HepG2 (cell line): Measurements from ENCODE around the gene RPL18. TPM values are rescaled to one million over a fixed set of nuclear protein-coding genes. Genes with fewer than 3 reads are reported as not detected.

Experiments
- ATF7-NPFF ChIP-seq: sonication (generic); formaldehyde crosslinking; IDR thresholded peaks from 2 replicates; pipeline ENCODE4 v1.8.1; 2023; ENCODE audit warnings: mild to moderate bottlenecking, low read depth, missing genetic modification reagents, moderate library complexity
- FLYWCH1 ChIP-seq: sonication (generic); formaldehyde crosslinking; IDR thresholded peaks from 2 replicates; pipeline ENCODE4 v1.8.1; 2023; ENCODE audit warnings: mild to moderate bottlenecking, missing genetic modification reagents
- HNRNPLL ChIP-seq: fragments of 200-400 bp; formaldehyde crosslinking; IDR thresholded peaks from 2 replicates; pipeline ENCODE4 v1.6.1; 2017; ENCODE audit warnings: mild to moderate bottlenecking, low read depth, low read length; ENCODE audit not compliant: poor library complexity, severe bottlenecking
- KAT7 ChIP-seq: IDR thresholded peaks from 2 replicates; pipeline ENCODE4 v1.6.1; 2018; ENCODE audit warnings: borderline replicate concordance, missing compliant biosample characterization
- KDM6A ChIP-seq: IDR thresholded peaks from 2 replicates; pipeline ENCODE4 v1.6.1; 2016; ENCODE audit warnings: low read depth
- NAIF1 ChIP-seq: sonication (generic); formaldehyde crosslinking; IDR thresholded peaks from 2 replicates; pipeline ENCODE4 v1.5.0; 2020; ENCODE audit warnings: mild to moderate bottlenecking, missing genetic modification reagents, borderline replicate concordance
- PRPF4 ChIP-seq: fragments of 200-400 bp; formaldehyde crosslinking; IDR thresholded peaks from 2 replicates; pipeline ENCODE4 v1.6.1; 2016; ENCODE audit warnings: low read length, low read depth; ENCODE audit not compliant: poor library complexity, severe bottlenecking
- SOX13 ChIP-seq, 3 experiments: fragments of 450-650 bp in 1 of 3; sonication (generic) in 1 of 3; formaldehyde crosslinking in 1 of 3; IDR thresholded peaks in 2 of 3; conservative IDR thresholded peaks in 1 of 3; 2 replicates each; pipeline versions ENCODE4 v1.5.0 to v1.6.1; 2016 to 2020; ENCODE audit warnings: antibody characterized with exemption in 1 of 3, mild to moderate bottlenecking in 1 of 3, missing compliant biosample characterization in 1 of 3, missing genetic modification reagents in 1 of 3, moderate library complexity in 1 of 3
- SP2 ChIP-seq: sonication (generic); formaldehyde crosslinking; IDR thresholded peaks from 2 replicates; pipeline ENCODE4 v1.5.1; 2020; ENCODE audit warnings: mild to moderate bottlenecking, missing genetic modification reagents
- TCF12 ChIP-seq, 2 experiments: fragments of 450-650 bp in 1 of 2; sonication (generic) in 1 of 2; formaldehyde crosslinking in 1 of 2; IDR thresholded peaks; 2 replicates each; pipeline versions ENCODE4 v1.6.1 to v1.8.0; 2017 to 2022; ENCODE audit warnings: antibody characterized with exemption in 1 of 2, mild to moderate bottlenecking in 1 of 2, missing genetic modification reagents in 1 of 2, moderate library complexity in 1 of 2
- TP53 ChIP-seq: sonication (generic); formaldehyde crosslinking; conservative IDR thresholded peaks from 2 replicates; pipeline ENCODE4 v1.4.0; 2020; ENCODE audit warnings: missing genetic modification reagents
- ZFP36 ChIP-seq: fragments of 150-350 bp; IDR thresholded peaks from 2 replicates; pipeline ENCODE4 v1.6.1; 2018; ENCODE audit warnings: borderline replicate concordance, low read length, low read depth; ENCODE audit not compliant: partially characterized antibody
- ZFP37 ChIP-seq: sonication (generic); formaldehyde crosslinking; IDR thresholded peaks from 2 replicates; pipeline ENCODE4 v1.4.0; 2020; ENCODE audit warnings: missing genetic modification reagents, borderline replicate concordance
- ZNF180 ChIP-seq: sonication (generic); formaldehyde crosslinking; IDR thresholded peaks from 2 replicates; pipeline ENCODE4 v1.4.0; 2020; ENCODE audit warnings: low read depth, missing genetic modification reagents, borderline replicate concordance
- ZNF251 ChIP-seq: sonication (generic); formaldehyde crosslinking; IDR thresholded peaks from 2 replicates; pipeline ENCODE4 v1.9.0; 2021; ENCODE audit warnings: mild to moderate bottlenecking, missing genetic modification reagents
- ZNF33A ChIP-seq: sonication (generic); formaldehyde crosslinking; IDR thresholded peaks from 2 replicates; pipeline ENCODE4 v1.5.1; 2020; ENCODE audit warnings: missing genetic modification reagents, mild to moderate bottlenecking, moderate library complexity, borderline replicate concordance
- ZNF468 ChIP-seq: sonication (generic); formaldehyde crosslinking; IDR thresholded peaks from 2 replicates; pipeline ENCODE4 v1.8.0; 2022; ENCODE audit warnings: mild to moderate bottlenecking, moderate library complexity, missing genetic modification reagents
- ZNF510 ChIP-seq: sonication (generic); formaldehyde crosslinking; IDR thresholded peaks from 2 replicates; pipeline ENCODE4 v1.4.0; 2020; ENCODE audit warnings: low read depth, mild to moderate bottlenecking, missing genetic modification reagents
- ZNF652 ChIP-seq: IDR thresholded peaks from 2 replicates; pipeline ENCODE4 v1.6.1; 2016; ENCODE audit warnings: low read depth, borderline replicate concordance
- ZNF747 ChIP-seq: sonication (generic); formaldehyde crosslinking; IDR thresholded peaks from 2 replicates; pipeline ENCODE4 v1.8.1; 2023; ENCODE audit warnings: missing genetic modification reagents, mild to moderate bottlenecking, borderline replicate concordance
- polyA plus RNA-seq, 8 experiments: library from polyadenylated mRNA; depleted of rRNA in 3 of 8; stranded (reverse) in 7 of 8; unstranded in 1 of 8; fragments of >200 nt; fragmentation: Illumina TruSeq in 4 of 8; extraction: Trizol in 4 of 8; gene quantifications; 2 replicates each; pipeline versions ENCODE4 v1.2.1 to v1.2.3, GENCODE V29; 2011 to 2016; ENCODE audit warnings: low read depth in 4 of 8, missing spikeins in 1 of 8, mixed read lengths in 1 of 8; ENCODE audit not compliant: insufficient read depth in 1 of 8
- total RNA-seq, 5 experiments: library from RNA; depleted of rRNA; stranded (reverse); fragments of >200 nt; fragmentation: Illumina TruSeq; extraction: Trizol; gene quantifications; 2 replicates each; pipeline ENCODE4 v1.2.3, GENCODE V29; 2016; ENCODE audit warnings: low read depth in 1 of 5
- TF ChIP-seq, protein P1 (sequence below): sonication (generic); formaldehyde crosslinking; IDR thresholded peaks from 2 replicates; pipeline ENCODE4 v1.5.0; 2020; ENCODE audit warnings: missing genetic modification reagents, mild to moderate bottlenecking, borderline replicate concordance
- TF ChIP-seq, protein P2 (sequence below): sonication (generic); formaldehyde crosslinking; conservative IDR thresholded peaks from 2 replicates; pipeline ENCODE4 v1.4.0; 2020; ENCODE audit warnings: mild to moderate bottlenecking, missing genetic modification reagents, moderate library complexity
- TF ChIP-seq, protein P3 (sequence below): sonication (generic); formaldehyde crosslinking; IDR thresholded peaks from 2 replicates; pipeline ENCODE4 v1.8.0; 2022; ENCODE audit warnings: missing genetic modification reagents, mild to moderate bottlenecking, inconsistent platforms, borderline replicate concordance

The RPL18 gene
- total and polyA plus RNA-seq, 2 of the 13 experiments (the other 11 are each of a cell fraction or from before 2014, with no cell fraction given): 1,485 to 1,639 TPM

DNA sequence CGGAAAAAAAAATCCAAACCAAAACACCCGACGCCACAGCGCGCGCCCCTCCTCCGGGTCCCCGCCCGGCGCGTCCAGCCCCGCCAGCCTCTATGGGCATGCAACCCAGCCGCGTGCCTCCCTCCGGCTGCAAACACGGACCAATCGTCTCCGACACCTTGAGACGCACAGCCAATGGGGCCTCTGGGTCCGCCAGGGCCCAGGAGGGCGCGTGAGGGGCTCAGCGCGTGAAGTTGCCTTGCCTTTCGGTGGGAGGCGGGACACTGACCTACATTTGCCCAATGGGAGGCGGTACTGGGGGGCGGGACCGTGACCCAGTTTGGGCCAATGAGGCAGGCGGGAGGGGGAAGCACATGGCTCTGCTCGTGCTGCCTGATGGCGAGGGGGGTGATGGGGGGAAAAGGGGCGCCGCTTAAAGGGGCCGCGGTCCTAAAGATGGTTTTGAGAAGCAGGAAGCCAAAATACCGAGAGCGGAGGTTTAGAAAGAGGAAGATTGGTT, 18.5 kb upstream of the RPL18 start (continued):
- peak; percentile 54; the same call in 1 of the 2 replicates for TF ChIP-seq NAIF1
- peak; percentile 91 for TF ChIP-seq FLYWCH1 (CRISPR knock-in tag)
- no peak for TF ChIP-seq PRPF4
- TF ChIP-seq SP2 (CRISPR knock-in tag): peak; percentile 92
- no peak for TF ChIP-seq TP53 (CRISPR knock-in tag)
- TF ChIP-seq ZFP37 (CRISPR knock-in tag): peak; percentile 39; the same call in 1 of the 2 replicates
- TF ChIP-seq ZNF747 (CRISPR knock-in tag): no peak
- TF ChIP-seq SOX13 (IDR thresholded peaks at IDR 0.05): no peak
- no peak for TF ChIP-seq SOX13 (CRISPR knock-in tag; conservative IDR thresholded peaks at IDR 0.05 in 1 of 2, IDR thresholded peaks at IDR 0.05 in 1 of 2)
- no peak for TF ChIP-seq ZNF180
- peak; percentile 23; the same call in 1 of the 2 replicates for TF ChIP-seq ZNF251 (CRISPR knock-in tag)
- TF ChIP-seq ZNF510 (CRISPR knock-in tag): peak; percentile 94; the same call in 1 of the 2 replicates
- TF ChIP-seq KDM6A (CRISPR knock-in tag): peak; percentile 16; the same call in 1 of the 2 replicates
- TF ChIP-seq ZNF468 (CRISPR knock-in tag): 0 out of 2 replicates have a peak, but pooled peaks have one; percentile 69
- TF ChIP-seq ZNF652 (CRISPR knock-in tag): 0 out of 2 replicates have a peak, but pooled peaks have one; percentile 13
- TF ChIP-seq KAT7: no peak
- TF ChIP-seq, protein P1, sequence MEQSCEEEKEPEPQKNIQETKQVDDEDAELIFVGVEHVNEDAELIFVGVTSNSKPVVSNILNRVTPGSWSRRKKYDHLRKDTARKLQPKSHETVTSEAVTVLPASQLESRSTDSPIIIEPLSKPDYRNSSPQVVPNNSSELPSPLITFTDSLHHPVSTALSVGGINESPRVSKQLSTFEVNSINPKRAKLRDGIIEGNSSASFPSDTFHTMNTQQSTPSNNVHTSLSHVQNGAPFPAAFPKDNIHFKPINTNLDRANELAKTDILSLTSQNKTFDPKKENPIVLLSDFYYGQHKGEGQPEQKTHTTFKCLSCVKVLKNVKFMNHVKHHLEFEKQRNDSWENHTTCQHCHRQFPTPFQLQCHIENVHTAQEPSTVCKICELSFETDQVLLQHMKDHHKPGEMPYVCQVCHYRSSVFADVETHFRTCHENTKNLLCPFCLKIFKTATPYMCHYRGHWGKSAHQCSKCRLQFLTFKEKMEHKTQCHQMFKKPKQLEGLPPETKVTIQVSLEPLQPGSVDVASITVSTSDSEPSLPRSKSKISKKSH (CRISPR knock-in tag): peak; percentile 61; the same call in 1 of the 2 replicates
- TF ChIP-seq, protein P2, sequence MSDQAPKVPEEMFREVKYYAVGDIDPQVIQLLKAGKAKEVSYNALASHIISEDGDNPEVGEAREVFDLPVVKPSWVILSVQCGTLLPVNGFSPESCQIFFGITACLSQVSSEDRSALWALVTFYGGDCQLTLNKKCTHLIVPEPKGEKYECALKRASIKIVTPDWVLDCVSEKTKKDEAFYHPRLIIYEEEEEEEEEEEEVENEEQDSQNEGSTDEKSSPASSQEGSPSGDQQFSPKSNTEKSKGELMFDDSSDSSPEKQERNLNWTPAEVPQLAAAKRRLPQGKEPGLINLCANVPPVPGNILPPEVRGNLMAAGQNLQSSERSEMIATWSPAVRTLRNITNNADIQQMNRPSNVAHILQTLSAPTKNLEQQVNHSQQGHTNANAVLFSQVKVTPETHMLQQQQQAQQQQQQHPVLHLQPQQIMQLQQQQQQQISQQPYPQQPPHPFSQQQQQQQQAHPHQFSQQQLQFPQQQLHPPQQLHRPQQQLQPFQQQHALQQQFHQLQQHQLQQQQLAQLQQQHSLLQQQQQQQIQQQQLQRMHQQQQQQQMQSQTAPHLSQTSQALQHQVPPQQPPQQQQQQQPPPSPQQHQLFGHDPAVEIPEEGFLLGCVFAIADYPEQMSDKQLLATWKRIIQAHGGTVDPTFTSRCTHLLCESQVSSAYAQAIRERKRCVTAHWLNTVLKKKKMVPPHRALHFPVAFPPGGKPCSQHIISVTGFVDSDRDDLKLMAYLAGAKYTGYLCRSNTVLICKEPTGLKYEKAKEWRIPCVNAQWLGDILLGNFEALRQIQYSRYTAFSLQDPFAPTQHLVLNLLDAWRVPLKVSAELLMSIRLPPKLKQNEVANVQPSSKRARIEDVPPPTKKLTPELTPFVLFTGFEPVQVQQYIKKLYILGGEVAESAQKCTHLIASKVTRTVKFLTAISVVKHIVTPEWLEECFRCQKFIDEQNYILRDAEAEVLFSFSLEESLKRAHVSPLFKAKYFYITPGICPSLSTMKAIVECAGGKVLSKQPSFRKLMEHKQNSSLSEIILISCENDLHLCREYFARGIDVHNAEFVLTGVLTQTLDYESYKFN: peak; percentile 68
- no peak for TF ChIP-seq TCF12 (IDR thresholded peaks at IDR 0.05)
- 0 out of 2 replicates have a peak, but pooled peaks have one; percentile 20 for TF ChIP-seq TCF12 (CRISPR knock-in tag; IDR thresholded peaks at IDR 0.05)
- no peak for TF ChIP-seq ZNF33A (CRISPR knock-in tag)
- TF ChIP-seq, protein P3, sequence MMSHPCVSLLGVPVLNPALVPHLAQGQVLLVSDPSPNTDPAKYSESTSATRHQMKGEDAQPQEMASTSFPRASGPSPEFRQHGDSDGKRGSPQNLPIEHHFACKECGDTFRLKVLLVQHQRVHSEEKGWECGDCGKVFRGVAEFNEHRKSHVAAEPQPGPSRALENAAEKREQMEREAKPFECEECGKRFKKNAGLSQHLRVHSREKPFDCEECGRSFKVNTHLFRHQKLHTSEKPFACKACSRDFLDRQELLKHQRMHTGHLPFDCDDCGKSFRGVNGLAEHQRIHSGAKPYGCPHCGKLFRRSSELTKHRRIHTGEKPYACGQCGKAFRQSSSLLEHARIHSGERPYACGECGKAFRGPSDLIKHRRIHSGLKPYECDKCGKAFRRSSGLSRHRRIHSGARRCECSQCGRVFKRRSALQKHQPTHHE (CRISPR knock-in tag): no peak
- peak; percentile 96; the same call in 1 of the 2 replicates for TF ChIP-seq ATF7-NPFF (CRISPR knock-in tag)
- peak; percentile 29 for TF ChIP-seq HNRNPLL
- TF ChIP-seq ZFP36: no peak
